NCI-H524 treated with DMSO at 0.1 percent for 48 hours (cell line): ENCODE data around the gene OR5L2.
"Not testable (repeated sequence)": the region's sequence is repeated elsewhere in the genome, so short reads cannot be mapped to it uniquely, and the experiment has no call there.

ENCODE experiments used
- DNase-seq: peaks from one replicate; lab custom pipeline; 2025; lab: John Stamatoyannopoulos, UW

OR5L2 gene

DNA sequence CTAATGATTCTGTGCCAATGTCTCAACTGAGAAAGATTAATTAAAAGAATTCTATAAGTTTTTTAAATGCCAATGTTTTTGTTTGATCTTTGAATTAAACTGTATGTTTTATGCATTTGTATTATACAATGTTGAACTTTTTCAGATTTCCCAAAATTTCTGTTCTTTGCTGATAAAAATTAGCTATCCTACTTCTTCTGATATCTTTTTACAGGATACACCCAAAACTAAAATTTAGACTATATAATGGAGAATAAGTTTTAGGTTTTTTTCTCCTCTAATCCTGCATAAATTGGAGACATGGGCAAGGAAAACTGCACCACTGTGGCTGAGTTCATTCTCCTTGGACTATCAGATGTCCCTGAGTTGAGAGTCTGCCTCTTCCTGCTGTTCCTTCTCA lies at the start of gene OR5L2:
Gene OR5L2, plus strand, starts transcription at position 301 of the 400 bp plus-strand sequence. Its CDS starts 0 bp downstream, at position 301.
- DNase-seq: no peak

DNA sequence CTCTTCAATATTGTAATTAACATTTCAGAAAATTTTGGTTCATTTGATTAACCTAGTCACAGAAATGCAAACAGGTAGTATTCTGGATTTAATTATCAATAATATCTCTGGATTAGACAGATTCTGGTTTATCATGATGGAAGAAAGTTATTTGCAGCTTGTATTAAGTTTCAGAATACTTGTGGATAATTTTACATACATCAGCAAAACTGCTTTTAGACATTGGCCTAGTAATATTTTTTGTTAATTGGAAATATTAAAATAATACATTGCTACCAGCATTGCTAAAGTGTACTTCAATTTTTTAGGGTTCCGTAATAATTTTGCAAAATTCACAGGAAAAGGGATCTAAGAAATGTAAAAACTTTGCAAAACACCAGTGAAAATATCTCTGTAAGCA lies 35.4 kb upstream of the OR5L2 start:
- DNase-seq: no peak

DNA sequence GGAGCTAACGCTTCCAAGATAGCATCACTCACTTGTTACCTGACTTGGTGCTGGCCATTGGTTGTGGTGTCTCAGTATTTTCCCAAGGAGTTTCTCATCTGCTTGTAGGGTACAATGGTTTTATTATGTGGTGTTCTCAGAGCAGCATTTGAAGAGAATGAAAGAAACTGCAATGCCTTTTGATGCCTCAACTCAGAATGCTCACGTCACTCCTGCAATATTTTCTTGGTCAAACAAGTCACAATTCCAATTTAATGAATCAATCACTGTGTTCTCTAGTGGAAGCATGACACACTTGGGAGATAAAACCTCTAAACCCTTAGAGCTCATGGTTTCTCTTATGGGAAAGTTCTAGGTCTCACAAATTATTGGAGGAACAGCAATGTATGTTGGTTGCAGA lies 33.7 kb upstream of the OR5L2 start:
- DNase-seq: no peak

DNA sequence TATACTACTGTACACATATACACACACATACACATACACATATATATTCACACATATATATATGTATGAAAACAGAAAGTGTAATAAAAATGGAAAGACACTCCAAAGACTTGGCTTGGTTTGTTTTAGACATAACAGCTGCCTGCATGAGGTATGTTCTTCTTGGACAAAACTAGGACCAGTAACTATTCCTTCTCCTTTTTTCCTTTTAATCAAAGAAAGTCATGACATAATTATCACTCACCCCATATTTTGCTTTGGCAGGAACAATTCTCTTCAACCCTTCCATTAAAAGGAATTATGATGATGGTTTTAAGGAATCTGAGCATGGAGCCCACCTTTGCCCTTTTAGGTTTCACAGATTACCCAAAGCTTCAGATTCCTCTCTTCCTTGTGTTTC lies 31.8 kb upstream of the OR5L2 start, which contains the start of gene OR5D14:
Gene OR5D14, plus strand, starts transcription at position 301 of the 400 bp plus-strand sequence. Its CDS starts 0 bp downstream, at position 301.
- no peak for DNase-seq

DNA sequence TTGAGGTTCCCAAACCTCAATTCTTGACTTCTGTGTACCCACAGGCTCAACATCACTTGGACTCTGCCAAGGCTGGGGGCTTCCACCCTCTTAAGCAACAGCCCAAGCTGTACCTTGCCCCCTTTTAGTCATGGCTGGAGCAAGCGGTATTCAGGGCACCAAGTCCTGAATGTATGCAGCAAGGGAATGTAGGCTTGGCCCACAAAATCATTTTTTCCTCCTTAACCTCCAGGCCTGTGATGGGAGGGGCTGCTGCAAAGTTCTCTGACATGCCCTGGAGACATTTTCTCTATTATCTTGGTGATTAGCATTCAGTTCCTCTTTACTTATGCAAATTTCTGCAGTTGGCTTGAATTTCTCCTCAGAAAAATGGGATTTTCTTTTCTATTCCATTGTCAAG lies 20.8 kb upstream of the OR5L2 start:
- DNase-seq: no peak

DNA sequence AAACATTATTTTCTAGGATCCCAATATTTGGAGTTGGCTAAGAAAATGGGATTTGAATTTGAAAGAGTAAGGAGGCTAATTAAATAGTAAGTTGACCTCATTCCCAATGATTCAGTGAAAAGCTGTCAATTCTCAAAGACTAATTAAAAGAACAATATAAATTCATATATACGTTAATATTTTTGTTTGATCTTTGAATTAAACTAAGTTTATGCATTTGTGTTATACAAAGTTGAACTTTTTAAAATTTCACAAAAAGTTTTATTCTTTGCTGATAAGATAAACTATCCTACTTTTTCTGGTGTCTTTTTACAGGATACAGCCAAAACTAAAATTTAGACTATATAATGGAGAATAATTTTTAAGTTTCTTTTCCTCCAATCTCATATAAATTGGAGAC lies 16.0 kb upstream of the OR5L2 start, which contains the start of gene OR5L1:
Gene OR5L1, plus strand, starts transcription at position 301 of the 400 bp plus-strand sequence. CDS start 100 bp downstream, outside the sequence.
- no peak for DNase-seq

DNA sequence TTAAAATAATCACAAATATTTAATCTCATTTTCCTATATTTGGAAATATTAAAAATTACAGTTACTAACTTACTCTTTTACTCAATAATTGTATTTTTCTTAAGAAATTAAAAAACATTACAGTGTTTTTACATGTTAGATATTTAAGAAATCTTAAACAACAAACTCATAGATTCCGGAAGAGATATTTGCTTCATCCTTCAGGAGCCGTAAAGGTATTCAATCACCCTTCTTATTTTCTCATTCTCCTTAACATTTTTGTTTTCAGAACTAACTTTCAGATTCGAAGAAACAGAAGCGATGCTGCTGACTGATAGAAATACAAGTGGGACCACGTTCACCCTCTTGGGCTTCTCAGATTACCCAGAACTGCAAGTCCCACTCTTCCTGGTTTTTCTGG lies 7.7 kb upstream of the OR5L2 start, which contains the start of gene OR5D18:
Gene OR5D18, plus strand, starts transcription at position 301 of the 400 bp plus-strand sequence. Its CDS starts 0 bp downstream, at position 301.
- DNase-seq: no peak

DNA sequence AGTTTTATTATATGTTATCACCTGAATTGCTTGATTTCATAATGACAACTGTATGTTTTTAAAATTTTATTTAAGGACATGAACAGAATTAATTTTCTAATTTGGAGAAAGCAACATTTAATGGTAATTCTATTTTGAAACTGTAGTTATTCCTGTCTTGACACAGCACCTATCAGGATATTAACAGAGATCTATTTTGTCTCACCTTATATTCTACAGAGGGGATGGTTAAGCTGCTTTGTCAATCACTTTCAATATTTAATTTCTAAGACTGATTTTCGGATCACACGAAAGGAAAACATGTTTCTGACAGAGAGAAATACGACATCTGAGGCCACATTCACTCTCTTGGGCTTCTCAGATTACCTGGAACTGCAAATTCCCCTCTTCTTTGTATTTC lies 11.4 kb downstream of the OR5L2 start, which contains the start of gene OR5D16:
Gene OR5D16, plus strand, starts transcription at position 301 of the 400 bp plus-strand sequence. Its CDS starts 0 bp downstream, at position 301.
- no peak for DNase-seq

DNA sequence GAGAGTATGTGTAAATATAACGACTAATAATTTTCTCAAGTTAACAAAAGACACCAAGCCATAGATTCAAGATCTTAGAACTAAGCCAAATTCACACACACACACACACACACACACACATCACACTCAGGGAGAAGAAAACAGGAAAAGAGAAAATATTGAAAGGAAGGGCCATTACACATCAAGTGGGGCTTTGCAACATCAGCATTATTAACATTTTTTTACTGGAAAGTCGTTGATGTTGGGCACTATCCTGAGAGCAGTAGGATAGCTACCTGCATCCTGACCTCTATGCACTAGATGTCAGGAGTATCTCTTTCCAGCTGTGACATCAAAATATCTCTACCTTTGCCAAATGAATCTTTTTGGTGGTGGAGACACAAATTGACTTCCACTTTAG lies 20.4 kb downstream of the OR5L2 start:
- no peak for DNase-seq

DNA sequence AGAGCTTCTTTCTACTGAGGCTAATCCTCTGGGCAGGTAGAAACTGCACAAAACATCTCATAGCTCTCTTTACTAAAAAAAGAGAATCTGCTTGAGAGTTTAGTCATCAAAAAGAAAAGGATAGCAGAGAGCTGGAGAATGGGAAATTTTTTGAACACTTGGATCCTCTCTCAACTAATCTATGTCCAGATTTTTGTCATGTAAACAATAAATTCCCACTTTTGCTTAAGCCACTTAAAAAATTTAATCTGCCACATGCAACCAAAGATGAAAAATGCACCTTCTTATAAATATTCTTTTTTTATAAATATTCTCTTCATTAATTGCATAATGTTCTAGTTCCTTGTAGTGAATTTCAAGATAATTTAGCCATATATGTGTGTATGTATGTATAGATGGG lies 22.0 kb downstream of the OR5L2 start:
- DNase-seq: no peak

DNA sequence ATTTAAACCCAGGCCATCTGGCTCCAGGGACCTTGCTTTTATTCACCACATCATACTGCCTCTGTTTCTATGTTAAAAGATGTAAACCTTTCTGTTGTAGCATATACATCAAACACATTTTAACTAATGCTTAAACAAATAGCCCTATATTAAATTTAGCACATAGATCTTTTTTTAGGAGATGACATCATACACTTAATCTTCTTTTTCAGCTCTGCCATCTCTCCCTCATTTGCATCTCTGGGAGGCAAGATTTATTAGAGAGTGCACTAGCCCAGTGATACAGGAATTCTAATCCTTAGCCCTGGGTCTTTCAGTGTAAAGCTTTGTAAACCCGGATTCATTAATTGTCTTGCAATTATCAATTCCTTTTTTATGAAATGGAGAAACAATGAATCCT lies 25.1 kb downstream of the OR5L2 start:
- DNase-seq: no peak

DNA sequence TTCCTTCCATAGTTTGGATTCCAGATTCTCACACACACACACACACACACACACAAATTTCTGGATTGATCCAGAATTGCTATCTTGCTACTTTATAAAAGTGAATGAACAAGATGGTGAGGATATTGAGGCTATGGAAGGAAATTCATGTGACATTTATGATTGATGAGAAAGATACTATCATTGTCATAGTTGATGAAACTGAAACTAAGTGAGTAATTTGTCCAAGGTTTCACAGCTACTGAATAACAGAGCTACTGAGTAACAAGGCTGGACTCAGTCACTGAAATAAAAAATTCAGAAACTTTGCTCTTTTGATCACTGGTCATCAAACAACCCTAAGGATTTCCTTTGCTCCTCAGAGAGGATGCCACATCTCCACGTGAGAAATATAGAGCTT lies 27.7 kb downstream of the OR5L2 start:
- no peak for DNase-seq

DNA sequence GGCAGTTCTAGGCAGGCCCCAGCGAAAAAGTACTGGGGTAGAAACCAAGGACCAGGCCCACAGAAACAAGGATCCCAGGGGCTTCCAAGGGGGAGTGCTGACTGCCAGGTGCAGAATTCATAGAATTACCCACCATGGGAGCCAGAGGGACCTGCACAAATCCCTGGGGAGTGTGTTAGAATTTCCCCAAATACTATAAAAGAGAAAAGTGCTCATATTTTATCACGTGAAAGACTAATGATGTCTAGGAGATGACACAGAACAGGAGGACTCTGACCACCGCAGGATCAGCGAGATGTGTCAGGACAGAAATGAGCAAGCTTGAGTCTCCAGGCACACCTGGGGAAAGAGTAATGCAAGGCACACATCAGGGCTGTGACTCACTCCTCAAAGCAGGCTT lies 40.3 kb downstream of the OR5L2 start:
- DNase-seq: not testable (repeated sequence)

DNA sequence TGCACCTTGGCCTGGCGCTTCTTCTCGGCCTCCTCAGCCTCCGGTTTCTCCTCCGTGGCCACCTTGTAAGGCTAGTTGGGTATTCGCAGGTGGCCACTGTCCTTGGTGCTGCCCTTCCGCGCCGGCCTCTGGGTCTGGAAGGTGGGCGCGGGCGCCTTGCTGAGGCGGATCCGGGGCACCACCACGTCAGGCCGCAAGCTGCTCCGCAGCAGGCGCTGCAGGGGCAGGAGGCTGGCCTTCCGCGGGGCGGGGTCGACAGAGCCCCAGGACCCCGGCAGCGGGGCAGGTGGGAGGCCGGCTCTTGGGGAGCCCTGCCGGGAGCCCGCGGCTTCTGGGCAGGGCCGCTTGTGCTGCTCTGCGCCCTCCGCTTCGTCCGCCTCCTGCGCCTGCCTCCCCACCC lies 45.7 kb downstream of the OR5L2 start:
- DNase-seq: not testable (repeated sequence)

DNA sequence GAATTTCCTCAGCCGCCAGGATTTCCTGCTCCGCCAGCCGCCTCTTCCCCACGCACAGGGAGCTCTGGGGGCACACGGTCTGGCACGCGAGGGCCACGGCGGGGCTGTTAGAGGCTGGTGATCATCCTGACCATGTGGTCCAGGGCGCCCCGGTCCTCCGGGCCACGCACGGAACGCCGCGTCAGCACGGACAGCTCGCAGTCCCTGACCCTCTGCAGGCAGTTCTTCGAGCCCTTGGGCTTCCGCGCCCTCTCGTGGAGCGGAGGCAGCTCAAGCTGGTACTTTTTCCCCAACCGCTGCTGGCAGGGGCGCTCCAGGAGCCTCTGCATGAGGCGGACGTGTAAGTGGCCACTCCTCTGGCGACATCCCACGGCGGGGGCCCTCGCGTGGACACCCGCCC lies 46.1 kb downstream of the OR5L2 start:
- DNase-seq: not testable (repeated sequence)
